Choroid plexus epithelial cell (primary cell): Measurements from ENCODE around the gene NBEAL2.
A peak's percentile ranks its signal among the peaks of the same experiment; 100 is the strongest.

Experiments
- DNase-seq: peaks from one replicate; pipeline ENCODE4 v3.0.0-alpha.2; 2010; ENCODE audit warnings: low read depth
- H3K4me3 ChIP-seq: 2 replicates; pipeline ENCODE4 v1.5.1; 2011; ENCODE audit warnings: low read depth, mild to moderate bottlenecking, control low read depth, low read length, moderate library complexity
- TF ChIP-seq, protein P1 (sequence below): conservative IDR thresholded peaks from 2 replicates; pipeline ENCODE4 v1.5.1; 2011; ENCODE audit warnings: low read depth, mild to moderate bottlenecking, control low read depth, inconsistent platforms, low read length, moderate library complexity

Gene NBEAL2

DNA sequence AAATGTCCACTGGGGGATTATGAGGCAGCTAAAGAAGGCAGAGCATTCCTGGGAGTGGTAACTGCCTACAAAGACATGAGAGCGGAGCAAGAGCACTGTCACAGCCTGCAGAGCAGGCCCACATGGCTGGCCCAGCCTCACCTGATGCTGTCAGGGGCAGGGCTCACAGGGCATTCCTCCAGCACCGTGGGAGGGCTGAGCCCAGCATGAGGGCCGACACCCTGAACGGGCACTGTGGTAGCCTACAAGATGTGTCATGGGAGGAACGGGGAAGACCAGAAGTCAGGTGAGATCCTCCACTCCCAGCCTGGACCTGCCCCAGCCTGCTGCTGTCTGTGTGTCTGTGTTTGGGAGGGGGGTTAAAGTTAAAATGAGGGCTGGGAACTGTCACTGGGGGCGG lies 33.0 kb upstream of the NBEAL2 start:
- TF ChIP-seq, protein P1, sequence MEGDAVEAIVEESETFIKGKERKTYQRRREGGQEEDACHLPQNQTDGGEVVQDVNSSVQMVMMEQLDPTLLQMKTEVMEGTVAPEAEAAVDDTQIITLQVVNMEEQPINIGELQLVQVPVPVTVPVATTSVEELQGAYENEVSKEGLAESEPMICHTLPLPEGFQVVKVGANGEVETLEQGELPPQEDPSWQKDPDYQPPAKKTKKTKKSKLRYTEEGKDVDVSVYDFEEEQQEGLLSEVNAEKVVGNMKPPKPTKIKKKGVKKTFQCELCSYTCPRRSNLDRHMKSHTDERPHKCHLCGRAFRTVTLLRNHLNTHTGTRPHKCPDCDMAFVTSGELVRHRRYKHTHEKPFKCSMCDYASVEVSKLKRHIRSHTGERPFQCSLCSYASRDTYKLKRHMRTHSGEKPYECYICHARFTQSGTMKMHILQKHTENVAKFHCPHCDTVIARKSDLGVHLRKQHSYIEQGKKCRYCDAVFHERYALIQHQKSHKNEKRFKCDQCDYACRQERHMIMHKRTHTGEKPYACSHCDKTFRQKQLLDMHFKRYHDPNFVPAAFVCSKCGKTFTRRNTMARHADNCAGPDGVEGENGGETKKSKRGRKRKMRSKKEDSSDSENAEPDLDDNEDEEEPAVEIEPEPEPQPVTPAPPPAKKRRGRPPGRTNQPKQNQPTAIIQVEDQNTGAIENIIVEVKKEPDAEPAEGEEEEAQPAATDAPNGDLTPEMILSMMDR = no peak
- no peak for DNase-seq
- H3K4me3 ChIP-seq = no peak overlapping the region

DNA sequence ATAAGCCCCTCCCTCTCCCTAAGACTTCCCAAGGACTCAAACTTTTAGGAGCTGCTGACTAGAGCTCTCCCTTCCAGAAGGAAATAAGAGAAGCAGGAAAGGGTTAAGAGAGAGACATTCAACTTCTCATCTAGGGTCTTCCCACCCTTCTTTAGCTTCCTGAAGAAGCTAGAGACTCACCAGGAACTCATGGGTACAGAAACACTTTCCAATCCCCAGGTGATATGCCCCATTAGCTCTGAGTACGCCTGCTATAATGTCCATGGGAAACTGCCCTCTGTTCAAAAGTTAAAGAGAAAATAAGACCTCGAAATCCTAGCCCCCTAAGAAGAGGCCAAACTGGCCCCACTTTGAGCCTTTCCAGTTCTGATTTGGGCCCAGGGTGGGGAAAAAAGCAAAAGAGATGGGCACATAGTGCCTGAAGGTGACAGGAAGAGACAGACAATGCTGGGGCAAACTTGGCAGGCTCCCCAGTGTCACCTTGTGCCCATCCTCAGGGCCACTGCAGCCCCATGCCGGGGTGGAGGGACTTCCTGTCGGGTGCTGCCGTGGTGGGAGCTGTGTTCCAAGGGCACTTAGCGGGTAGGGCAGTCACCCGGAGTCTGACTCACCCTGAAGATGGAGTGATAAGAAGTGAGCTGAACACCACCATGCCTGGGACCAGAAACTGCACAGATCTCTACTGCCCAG lies 32.5 kb upstream of the NBEAL2 start:
- DNase-seq = peak; percentile 44
- no peak overlapping the region for H3K4me3 ChIP-seq

DNA sequence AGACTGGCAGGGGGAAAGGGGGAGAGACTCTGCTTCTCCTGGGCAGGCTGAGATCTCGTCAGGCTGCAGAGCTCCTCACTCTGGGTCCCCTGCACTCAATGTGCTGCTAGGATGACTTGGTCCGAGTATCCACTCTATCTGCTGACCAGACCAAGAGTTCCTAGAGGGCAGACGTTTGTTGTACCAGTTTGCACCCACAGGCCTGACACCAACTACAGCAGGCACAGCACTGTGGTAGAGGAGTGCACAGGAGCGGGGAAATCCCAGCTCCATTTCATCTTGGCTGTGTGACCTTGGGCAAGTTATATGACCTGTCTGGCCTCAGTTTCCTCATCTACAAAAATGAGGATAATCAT lies 31.9 kb upstream of the NBEAL2 start:
- no peak overlapping the region for H3K4me3 ChIP-seq
- no peak for DNase-seq
- TF ChIP-seq, protein P1 = no peak

More for the DNA sequence above, 32.5 kb upstream of the NBEAL2 start:
- TF ChIP-seq, protein P1 = no peak

DNA sequence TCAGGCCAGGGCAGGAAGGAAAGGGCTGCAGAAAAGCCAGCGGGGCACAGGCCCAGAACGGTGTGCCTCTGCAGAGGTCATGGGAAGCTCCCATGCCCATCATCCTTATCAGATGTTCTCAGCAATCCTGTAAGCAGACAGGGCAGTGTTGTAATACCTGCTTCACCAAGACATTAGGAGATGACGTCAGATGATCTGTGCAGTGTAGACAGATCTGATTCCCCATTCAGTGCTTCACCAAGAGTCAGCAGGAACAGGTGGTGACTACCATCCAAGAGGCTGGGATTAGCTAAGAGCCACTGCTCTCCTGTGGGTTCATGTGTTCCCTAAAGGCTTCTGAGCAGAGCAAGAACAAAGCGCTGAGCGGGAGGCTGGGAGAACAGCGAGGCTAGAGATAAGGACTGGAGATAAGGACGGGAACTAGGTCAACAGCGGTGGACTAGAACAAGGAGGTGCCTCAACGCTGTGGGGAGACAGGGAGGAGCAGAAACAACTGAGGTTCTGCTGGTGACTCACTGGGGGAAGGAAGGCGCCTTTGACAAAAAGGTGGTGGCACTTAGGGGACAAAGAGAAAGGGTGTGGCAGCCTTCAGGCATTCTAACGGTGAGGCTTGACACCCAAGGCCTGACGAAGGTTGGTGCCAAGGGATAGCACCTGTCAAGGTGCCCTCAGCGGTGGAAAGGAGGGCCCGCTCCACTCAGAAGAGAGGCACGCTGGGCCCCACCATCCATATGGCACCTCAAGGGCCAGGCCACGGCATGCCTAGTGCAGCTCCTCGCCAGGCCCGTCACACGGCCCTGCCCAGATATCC lies 31.3 kb upstream of the NBEAL2 start:
- TF ChIP-seq, protein P1 = no peak
- DNase-seq = peak; percentile 85
- H3K4me3 ChIP-seq = no peak overlapping the region

DNA sequence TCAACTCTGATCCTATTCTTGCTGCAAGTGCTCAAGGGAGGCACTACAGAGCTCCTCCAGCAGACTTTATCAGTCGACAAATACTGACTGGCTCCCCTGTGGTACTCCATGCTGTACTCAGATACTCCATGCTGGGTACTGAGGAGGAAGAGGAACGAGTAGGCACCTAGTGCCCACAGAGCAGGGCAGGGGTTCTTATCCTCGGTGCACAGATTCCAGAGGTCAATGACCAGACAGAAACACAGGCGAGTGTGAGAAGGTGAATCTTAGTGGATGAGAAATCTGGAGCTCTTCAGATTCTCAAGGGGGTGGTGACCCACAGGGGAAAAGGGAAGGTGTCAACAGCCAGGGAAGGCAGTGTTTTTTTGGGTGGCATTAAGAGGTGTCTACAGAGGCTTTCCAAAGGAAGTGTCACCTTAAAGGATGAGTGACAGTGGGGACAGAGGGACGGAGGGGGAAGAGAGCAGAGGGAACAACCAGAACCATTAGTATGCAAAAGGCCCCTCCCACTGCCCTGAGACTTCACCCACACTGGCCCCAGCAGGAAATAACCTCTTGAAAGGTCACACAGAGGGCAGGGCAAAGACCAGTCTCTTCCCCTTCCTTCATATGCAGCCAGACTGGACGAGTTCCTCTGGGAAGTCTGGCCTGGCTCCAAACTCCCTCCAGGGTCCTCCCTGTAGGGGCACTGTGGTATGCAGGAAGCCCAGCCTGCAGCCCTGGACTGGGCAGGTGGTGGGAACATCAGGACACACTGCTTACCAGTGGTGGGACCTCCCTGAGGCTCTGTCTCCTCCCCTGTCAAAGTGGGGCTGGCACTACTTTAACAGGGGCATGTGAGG lies 30.4 kb upstream of the NBEAL2 start:
- DNase-seq = no peak
- TF ChIP-seq, protein P1 = no peak
- H3K4me3 ChIP-seq = no peak overlapping the region

DNA sequence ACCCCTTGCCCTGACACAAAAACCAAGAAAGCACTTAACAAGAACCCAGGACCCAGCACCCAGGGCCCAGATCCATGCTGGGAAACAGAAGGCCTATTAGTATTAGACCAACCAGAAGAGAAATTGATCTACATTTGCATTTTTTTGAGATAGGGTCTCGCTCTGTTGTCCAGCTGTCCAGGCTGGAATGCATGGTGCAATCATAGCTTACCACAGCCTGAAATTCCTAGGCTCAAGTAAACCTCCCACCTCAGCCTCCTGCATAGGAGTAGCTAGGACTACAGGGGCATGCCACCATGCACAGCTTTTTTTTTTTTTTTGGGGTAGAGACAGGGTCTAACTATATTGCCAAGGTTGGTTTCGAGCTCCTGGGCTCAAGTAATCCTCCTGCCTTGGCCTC lies 29.3 kb upstream of the NBEAL2 start:
- TF ChIP-seq, protein P1 = no peak
- no peak for DNase-seq
- no peak overlapping the region for H3K4me3 ChIP-seq
